ENCODE measurements around the gene RELCH.

RELCH gene

DNA sequence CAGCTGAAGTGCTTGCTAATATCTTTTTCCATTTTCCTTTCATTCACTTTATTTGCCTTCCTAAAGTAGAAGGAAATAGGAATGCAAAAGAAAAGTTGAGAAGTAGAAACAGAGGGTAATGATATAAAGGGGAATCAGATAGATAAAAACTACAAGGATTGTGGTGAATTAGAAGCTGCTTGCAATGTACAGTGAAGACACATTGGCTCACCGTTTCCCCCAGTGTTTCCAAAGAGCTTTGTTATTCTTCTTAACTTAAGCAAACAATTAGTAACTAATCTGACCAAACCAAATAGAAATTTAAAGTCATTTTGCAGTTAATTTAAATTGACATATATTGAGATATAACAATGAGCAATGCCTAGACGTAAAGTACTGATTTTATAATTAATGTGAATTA is 63.4 kb downstream of the RELCH start:
- no peak for DNase-seq (ENCODE audit: low spot score)

DNA sequence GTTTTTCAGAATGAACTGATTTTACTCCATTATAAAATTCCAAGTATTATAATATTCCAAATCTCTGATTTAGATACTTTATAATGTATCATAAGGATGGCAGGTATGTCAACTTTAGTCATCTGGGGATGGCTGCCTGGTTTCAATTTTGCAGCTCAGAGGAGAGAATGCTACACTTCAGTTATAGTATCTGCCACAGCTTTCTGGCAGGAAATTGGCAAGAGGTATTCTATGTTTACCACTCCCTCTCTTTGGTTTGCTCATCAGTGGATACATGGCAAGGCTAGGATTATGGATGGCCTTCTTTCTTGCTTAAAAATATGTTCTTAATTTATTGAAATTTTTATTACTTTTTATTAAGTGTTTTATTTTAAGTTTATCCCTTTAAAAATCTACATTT is 71.0 kb downstream of the RELCH start:
- no peak for DNase-seq (ENCODE audit: low spot score)

DNA sequence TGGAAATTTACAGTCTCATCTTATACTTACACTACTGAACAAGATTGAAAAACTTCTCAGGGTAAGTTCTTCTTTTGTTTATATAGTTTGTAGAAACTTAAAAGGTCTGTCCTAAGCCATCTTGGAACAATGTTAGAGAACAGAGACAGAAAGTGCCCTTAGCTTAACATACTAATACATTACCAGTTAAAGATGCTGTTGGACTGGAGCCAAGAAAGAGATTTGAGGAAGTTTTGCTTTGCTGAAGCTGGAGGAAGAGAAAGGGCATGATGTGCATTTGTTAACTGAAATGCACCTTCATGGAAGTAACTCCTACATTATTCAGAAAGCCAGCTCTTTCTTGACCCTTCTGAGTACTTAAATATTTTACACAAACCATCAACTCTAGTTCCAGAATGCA is 71.6 kb downstream of the RELCH start:
- DNase-seq (ENCODE audit: low spot score), result no peak

DNA sequence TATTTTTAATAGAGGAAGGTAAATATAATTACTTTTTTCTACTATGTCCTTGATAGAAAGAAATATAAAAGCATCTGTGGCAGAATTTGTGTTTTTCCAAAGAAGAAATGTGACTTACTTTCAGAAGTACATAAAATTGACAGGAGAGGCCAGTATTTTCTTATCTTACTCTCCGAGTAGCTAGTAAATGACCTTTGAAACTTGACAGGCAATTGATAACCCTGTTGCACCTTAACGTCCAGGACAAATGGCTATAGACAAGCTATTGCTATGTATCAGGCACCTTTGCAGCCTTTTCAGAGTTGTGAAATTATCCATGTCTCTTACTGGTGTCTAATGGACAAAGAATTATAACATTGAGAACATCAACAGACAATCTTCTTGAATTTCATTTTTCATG is 75.0 kb downstream of the RELCH start:
- DNase-seq (ENCODE audit: low spot score), result no peak

DNA sequence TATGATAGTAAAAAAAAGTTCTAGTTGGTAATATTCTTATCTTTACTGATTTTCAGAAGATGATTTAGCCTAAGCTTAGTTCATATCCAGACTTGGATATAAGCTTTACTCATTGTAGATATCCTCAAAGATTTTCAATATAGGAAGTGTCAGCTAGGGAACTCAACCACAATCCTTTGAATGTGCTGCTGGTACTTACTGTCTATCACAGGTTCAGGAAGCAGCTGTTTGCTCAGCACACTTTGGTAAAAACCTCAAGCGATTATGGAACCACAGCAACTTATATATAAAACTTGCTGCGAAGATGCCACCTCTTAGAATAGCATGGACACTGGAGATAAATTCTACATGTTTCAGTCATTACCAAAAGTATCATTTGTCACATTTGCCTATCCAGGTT is 77.9 kb downstream of the RELCH start:
- no peak for DNase-seq (ENCODE audit: low spot score)

DNA sequence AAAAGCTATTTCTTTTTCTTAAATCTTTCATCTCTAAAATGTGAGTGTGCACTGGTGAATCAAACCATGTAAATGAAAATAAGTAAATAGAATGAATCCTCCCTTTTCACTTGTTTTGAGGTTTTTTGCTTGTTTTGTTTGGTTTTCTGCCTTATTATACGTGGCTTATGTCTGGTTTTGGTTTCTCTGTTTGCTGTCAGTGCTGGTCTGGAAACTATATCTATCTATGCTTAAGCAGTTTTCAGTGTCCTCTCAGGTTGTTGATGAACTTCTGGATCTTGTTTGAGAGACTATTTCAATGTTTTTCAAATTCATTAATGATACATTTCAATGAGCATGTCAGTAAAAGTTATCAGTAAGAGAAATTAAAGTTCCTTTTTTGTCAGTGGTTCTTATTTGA is 90.0 kb downstream of the RELCH start:
- DNase-seq (ENCODE audit: low spot score), result no peak

DNA sequence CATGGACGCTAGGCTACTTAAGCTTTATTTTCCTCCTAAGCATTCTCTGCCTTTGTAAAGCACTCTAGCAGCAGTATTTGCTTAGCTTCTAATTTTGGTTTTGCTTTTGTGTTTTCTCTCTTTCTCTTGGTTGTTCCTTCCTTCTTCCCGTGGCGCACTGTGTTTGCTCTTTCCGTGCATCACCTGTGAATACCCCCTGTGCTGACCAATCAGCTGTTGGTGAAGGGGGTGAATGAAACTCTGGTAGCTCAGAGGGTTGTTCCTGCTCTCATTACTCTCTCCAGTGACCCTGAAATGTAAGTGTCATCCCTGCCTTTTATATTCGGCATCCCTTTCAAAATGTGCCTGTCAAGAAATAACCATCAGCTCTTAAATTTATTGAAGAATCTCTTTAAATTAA is 92.5 kb downstream of the RELCH start:
- DNase-seq (ENCODE audit: low spot score), result no peak

DNA sequence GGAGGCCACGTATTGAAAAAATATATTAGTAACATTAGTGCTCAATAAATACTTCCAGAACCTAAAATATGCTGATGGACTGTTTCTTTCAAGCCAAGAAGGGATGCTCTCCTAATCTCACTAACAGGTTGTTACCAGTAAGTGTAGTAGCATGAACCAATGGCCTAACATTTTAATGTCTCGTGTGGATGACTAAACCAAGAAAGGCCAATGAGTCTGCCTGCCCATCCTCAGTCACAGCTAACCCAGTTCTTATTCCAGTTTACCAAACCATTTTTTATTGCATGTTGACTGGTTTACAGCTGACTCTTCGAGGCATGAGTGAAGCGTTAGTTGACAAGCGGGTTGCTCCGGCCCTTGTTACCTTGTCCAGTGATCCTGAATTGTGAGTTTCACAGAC is 93.0 kb downstream of the RELCH start:
- no peak for DNase-seq (ENCODE audit: low spot score)

DNA sequence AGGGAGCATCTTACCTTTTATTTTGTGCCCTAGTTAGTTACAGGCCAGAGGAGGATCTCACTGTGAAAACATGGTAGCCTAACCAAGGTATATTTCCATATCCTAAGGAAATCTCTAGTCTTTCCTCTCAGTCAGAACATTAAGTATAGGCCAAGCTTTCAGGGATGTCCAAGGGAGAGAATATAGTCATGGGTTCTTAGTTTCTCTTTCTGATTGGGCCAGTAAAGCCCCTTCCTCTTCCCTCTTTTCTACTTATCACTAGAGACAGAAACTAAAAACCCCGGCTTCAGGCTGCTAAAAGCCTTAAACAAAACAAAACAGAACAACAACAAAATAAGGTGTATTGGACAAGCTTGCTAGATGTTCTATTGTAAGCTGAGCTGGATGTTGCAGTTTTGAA is 93.7 kb downstream of the RELCH start:
- no peak for DNase-seq (ENCODE audit: low spot score)

DNA sequence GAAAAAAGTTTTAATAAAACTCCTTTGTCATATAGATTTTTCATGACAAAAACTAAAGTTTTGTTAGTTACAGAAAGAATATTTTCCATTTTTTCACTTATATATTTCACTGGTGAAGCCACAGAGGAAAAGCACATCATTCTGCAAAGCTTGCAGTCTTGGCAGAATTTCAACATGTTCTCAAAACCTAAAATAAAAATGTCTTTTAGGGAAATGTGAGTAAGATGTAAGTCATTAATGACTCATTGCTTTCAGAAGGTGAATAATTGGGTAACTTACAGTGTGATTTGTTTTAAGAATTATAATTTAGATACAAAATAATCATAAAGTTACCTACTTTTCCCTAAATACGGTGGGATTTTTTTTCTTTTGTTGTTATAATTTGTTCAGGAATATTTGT is 94.6 kb downstream of the RELCH start:
- peak; percentile 9 for DNase-seq (ENCODE audit: low spot score)

DNA sequence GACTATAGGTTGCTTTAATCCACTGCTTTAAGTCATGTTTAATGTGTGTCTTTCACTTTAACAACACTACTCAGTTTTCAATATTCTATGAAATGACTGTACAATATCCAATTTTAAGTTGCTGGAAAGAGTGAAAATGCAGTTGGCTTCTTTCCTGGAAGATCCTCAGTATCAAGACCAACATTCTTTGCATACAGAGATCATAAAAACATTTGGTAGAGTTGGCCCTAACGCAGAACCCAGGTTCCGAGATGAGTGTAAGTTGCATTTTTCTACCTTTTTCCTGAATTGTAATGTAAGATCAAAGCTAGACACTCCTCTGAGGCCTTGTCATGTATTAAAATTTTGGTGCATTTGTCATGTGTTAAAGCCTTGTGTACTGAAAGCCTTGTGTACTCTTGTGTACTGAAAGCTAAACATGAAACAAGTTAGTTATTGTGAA is 95.2 kb downstream of the RELCH start:
- DNase-seq (ENCODE audit: low spot score), result peak; percentile 12

DNA sequence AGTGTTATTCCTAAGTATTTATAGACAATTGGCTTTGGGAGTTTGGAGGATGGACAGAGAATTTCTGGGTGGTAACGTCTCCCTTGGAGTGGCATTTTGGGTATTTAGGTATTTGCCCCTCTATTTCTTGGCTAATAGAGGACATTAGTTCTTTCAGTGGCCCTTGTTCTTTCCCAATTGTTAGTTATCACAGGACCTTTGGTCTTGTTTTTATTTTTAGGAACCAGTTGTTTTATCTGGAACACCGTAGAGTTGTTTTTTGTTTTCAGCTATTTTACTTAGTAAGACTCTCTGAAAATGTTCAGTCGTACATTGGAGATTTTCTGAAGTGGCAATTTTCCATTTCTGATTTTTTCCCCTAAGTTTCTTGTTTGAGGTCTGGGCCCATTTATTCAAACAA is 97.6 kb downstream of the RELCH start:
- no peak for DNase-seq (ENCODE audit: low spot score)

DNA sequence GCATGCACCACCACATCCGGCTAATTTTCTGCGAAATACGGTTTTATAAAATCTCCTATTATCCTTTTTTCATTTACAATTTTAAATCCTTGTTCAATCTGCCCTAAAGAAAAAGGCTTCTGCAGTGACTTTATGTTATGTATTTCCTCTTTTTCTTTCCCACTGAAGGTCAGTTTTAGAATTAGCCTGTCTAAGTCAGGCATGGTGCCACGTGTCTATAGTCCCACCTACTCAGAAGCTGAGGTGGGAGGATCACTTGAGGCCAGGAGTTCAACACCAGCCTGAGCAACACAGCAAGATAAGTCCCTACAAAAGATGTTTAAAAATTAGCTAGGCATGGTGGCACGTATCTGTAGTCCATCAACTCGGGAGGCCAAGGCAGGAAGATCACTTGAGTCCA is 98.2 kb downstream of the RELCH start:
- DNase-seq (ENCODE audit: low spot score), result no peak

DNA sequence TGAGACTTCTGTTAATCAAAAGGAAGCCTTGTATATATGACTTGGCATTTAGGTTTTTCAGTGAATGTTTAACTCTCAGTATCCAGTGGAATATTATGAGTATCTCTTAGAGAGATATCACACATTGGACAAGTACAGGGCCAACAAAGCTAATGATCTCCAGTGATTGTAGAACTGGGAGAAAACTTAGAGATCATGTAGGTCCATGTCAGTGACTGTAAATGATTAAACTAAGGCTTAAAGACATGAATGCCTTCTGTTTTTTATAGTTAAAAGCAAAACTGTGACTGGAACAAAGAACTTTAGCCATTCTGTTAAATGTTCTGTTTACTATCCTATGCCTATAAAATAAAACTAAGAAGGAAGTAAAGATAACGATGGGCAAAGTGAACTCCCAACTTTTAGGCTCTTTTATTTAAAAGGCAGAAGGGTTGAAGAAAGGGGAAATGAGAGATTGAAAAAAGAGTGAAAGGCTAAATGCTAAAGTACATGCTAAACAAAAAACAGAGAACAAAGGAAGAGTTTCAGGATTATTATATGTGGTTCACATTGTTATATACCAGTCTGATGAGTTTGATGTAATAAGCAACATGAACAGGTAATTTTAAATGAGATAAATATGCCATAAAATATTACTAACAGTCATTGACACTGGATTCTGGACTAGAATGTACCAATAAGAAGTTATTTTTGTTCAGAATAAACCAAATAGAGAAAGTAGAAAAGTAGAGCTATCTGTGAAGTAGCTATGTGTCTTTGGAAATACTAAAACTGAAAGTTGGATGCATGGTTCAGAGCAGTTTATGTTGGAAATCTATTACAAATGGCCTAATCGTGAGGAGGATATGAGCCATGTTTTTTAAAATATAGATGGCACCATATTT is 101.0 kb downstream of the RELCH start:
- DNase-seq (ENCODE audit: low spot score), result no peak

DNA sequence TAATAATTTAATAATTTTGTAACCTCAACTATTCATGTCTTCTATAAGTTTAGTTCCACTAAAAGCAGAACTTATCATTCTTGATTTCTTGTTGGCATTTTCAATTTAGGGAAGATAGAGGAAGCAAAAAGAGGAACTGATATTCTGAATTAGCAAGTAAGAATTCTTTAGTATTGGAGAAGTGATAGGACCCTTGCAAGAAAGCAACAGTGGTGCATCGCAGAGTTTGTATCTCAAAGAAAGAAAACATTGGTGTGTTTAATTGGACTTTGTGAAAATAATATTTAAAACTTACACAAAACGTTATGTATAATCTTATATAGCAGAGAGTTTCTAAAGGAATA is 101.6 kb downstream of the RELCH start:
- no peak for DNase-seq (ENCODE audit: low spot score)

DNA sequence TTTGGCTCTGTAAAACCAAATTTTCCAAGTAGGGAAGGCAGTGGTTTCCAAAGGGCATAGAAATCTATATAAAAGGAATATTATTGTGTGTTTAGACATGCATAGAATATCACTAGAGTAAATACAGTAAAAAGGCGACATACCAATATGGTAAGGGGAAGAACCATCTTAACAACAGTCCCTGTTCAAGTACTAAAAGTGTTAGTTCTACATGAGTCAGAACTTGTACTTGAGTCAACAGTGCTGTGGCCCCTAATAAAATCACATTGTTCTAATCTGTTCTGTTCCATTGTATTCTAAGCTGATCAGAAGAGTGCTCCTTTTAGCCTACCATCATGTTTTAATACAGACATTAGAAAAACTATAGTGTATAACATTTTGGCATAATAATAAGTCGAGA is 102.0 kb downstream of the RELCH start:
- DNase-seq (ENCODE audit: low spot score), result no peak

DNA sequence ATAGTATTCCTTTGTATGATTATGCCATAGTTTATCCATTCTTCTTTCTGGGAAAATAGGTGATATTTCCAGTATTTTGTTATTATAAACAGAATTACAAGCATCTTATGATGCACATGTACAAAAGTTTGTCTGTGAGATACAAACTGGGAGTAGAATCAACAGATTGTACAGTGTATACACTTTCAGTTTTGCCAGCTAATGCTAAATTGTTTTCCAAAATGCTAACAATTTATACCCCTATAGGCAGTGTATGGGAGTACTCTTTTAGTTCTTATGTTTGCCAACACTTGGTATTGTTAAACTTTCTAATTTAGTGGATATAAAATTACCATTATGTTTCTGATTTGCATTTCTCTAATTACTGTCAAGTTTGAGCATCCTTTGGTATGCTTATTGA is 107.0 kb downstream of the RELCH start:
- DNase-seq (ENCODE audit: low spot score), result no peak

DNA sequence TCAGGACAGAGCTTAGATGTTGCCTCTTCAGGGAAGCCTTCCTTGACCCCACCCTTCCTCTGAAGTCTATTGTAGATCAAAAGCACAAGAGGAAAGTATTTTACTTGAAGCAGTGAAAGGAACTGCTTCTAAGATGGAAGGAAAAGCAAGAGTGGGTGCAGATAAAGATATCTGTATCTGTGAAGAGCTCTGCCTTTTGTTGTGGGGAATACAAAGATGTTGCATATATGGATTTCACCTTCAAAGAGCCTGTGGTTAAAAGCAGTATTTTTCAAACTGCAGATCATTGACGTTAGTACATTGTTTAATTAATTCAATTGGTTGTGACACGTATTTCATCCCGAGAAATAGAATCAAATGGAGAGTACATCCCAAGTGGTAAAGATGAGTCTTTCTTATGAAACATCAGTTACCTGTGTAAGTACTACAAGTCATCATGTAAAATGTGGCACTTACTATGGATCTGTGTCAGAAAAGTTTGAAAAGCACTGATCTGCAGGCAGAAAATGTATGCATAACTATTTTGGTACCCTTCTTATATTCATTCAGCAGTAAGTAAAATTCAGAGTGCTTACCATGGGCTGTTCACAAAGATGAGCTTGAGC is 113.4 kb downstream of the RELCH start:
- no peak for DNase-seq (ENCODE audit: low spot score)

DNA sequence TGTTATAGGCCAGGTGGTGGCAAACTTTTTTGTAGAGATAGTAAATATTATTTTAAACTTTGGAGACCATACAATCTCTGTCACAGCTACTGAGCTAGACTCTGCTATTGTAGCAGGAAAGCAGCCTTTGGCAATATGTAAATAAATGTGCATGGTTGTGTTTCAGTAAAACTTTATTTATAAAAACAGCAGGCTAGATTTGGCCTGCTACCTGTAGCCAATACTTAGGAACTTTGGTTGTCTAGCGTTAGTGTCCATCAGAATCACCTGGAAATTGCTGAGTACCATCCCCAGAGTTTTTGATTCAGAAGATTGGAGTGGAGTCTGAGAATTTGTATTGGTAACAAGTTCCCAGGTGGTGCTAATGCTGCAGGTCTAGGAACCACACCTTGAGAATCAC is 114.3 kb downstream of the RELCH start:
- DNase-seq (ENCODE audit: low spot score), result no peak

DNA sequence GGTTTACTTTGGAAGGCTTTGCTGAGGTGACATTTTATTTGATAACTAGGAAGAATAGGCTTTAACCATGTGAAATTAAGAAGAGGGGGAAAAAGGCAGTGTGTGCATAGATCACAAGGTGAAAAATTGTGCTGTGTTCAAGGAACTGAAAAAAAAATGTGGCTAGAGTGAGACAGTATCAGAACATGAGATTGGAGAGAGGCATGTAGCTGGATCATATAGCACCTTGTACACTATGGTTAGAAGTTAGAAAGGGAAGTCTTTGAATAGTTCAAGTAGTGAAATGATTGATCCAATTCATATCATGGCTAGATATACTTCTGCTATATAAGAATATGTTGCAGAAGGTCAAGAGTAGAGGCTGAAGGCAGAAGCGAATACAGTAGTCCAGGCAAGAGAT is 125.8 kb downstream of the RELCH start:
- no peak for DNase-seq (ENCODE audit: low spot score)

DNA sequence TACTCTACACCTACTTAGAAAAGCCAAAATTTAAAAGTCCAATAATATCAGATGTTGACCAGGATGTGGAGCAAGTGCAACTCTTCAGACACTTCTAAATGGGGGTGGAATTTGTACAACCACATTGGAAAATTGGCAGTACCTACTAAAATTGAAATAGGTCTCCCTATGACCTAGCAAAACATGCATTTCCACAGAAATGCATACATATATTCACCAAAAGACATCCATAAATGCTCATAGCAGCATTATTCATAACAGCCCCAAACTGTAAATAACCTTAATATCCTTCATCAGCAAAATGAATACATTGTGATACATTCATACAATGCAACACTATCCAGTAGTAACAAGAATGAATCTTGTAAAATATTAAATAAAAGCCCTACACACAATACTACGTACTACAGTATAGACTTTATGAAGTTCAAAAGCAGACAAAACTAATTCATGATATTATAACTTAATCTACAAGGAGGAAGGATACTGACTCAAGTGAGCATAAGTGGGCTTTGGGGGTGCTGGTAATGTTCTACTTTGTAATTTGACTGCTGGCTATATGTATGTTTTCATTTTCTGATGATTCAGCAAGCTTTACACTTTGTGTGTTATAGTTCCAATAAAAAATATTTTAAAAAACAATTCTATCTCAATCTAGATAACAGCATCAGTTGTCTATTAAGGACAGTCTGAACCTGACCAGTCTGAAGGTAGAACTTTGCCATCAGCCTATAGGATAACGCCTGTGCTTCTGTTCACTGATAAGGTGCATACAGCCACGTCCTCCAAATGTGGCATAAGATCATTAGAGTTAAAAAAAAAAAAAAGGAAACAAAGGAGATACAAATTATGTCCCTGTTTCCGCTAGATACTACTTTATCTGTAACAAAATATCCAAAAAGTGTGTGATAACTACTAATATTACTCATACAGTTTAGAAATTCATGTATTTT is 131.4 kb downstream of the RELCH start:
- DNase-seq (ENCODE audit: low spot score), result no peak

DNA sequence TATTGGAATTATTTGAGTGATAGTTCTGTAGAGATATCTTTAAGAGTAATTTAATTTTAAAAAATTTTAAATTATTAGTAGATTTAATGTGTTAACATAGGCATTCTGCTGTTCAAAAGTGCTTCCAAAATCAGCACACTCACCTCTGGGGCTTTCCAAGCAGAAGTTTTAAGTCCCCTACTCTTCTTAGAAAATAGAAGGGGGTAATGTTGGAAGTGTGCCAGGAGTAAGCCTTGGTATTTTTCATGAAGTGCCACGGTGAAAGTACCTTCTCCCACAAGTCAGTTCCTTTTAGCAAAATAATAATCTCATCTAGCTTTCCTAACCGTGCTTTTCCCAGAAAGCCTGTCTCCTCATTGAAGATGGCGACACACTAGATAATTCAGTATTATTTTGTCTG is 134.1 kb downstream of the RELCH start:
- DNase-seq (ENCODE audit: low spot score), result no peak
